ENCODE data around the gene TRIM17.

TRIM17 gene

DNA sequence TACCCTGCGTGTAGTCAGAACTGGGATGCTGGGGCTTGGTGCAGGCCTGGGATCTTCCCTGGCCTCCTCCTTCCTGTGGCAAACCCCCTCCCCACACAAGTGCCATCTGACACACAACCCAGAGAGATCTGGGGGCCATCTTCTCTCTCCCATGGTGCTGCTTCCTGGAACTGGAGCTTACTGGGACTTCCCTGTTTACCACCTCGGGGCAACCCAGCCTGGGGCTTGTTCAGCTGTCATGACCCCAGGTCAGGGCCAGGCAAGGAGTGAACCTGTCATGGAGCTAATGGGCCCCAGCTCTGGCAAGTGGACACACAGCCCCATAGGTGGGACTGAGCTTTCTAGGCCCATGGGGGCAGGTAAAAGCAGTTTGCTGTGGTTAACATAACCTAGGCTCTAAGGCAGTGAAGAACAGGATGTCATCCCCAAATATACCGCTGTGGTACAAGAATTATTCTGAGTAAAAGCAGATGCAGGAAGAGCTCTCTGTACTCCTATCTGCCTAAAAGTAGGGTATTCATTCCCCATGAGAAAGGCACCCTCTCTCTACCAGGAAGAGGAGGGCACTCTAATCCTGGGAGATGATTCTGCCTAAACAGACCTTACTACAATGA is 12.4 kb downstream of the TRIM17 start:
- in situ Hi-C loops (cut with HindIII; ENCODE audit: low sequenced_read_pairs), result no loop called here

DNA sequence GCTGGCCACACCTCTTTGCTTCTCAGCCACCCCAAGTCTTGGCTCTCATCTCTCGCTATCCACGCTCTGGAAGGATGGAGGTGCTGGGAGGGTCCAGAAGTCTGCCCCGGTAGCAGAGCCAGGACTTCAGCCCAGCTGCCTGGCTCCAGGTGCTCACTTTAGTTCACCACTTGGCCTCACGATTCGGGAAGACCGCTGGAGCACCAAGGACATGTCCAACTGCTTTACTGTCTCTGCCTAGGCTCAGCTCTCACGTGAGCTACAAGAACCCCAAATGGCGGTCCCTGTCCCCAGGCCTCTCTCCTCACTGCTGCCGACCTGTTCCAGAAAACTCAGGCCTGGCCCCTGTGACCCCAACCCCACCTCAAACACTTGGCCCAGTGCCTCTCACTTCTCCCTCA is 13.4 kb downstream of the TRIM17 start:
- in situ Hi-C loops (cut with HindIII; ENCODE audit: low sequenced_read_pairs), result no loop called here

DNA sequence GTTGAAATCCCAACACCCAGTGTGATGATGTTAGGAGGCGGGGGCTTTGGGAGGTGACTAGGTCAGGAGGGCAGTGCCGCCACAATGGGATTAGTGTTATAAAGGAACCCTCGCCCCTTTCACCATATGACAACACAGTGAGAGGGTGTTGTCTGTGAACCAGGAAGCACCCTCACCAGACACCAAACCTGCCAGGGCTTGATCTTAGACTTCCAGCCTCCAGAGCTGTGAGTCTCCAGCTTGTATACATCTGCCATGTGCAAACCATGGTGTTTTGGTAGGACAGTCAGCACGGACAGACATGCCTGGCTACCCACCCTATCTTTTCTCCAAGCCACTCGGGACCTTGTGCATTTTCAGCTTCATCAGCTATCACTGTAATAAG is 14.0 kb downstream of the TRIM17 start:
- in situ Hi-C loops (cut with HindIII; ENCODE audit: low sequenced_read_pairs), result no loop called here

DNA sequence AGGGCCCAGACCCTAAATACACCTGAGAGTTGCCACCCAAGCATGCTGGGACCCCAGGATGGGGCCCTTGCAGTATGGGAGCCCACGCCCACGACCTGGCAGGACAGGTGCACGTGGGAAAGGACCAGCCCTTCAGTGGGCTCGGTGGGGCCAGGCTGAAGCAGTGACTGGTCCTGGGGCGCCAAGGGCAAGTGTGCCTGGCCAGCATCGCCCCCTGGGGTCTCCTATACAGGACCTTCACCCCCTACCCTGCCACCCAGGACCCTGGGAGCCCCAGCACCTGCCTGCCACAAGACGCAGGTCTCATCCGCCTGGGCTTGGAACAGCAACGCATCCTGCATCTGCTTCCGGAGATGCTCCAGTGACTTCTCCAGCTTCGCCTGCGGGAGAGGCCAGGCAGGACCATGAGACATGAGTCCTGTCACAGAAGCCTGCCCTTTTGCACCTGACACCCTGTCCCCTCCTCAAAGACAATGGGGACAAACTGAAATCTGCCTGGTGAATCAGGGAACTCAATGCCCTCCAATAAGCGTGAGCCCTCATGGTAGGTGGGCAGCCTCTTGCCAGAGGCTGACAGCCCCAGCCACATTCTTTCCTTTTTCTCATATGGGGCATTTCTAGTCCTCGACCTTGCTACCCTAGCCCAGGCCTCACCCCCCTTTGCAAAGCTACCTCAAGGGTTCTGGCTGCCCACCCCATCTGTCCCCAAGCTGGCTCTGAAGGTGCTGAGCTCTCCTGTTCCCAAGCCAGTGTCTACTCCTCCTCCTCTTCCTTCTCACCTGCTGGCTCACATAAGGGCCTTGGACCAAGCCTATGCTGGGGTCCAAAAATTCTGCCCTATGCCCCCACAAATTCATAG is 14.7 kb downstream of the TRIM17 start:
- in situ Hi-C loops (cut with HindIII; ENCODE audit: low sequenced_read_pairs), result no loop called here

DNA sequence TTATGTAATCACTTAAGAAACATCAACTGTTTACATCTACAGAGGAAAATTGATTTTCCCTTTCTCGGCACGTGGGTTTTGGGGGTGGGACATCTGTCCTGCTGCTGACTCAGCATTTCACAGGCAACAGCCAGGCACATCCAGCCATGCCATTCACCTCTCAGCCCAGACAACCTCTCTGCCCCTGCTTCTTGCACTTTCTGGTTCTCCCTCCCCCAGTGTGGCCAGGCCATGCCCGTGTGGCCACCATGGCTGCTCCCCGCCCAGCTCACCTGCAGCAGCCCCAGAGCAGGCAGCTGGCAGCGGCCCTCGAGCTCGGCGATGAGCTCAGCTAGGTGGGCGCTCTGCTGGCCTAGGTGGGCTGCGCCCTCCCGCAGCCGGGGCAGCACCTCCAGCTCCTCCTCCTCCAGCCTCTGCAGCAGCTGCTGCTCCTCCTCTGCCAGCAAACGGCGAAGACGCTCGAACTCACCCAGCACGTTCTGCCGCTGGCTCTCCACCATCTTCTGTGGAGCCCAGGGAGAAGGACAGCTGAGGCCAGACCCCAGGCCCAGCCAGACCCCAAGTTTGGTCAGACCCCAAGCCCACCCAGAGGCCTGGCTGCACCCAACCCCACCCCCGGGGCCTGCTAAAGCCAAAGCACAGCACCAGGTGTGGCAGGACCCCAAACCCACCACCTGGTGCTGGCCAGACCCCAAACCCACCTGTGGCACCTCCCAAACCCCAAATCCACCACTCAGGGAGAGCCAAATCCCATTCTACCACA is 15.8 kb downstream of the TRIM17 start:
- in situ Hi-C loops (cut with HindIII; ENCODE audit: low sequenced_read_pairs), result no loop called here

DNA sequence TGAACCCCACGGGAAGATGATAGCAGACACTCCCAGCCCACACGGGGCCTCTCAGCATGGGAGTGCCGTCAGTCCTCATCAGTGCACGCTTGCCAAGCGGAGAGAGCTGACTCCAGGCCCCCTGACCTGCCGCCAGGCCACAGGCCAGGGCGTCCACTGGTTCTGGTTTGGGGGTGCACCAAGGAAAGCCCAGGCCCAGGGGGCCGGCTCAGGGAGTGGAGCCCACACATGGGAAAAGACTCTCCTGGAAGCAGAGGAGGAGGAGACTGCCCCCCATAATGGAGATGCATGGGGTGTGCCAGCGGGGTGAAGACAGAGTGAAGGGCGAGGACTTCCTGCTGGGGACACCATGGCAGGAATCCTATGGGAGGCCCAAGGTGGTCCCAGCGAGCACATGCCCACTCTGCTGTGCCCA is 16.4 kb downstream of the TRIM17 start:
- in situ Hi-C loops (cut with HindIII; ENCODE audit: low sequenced_read_pairs), result no loop called here

DNA sequence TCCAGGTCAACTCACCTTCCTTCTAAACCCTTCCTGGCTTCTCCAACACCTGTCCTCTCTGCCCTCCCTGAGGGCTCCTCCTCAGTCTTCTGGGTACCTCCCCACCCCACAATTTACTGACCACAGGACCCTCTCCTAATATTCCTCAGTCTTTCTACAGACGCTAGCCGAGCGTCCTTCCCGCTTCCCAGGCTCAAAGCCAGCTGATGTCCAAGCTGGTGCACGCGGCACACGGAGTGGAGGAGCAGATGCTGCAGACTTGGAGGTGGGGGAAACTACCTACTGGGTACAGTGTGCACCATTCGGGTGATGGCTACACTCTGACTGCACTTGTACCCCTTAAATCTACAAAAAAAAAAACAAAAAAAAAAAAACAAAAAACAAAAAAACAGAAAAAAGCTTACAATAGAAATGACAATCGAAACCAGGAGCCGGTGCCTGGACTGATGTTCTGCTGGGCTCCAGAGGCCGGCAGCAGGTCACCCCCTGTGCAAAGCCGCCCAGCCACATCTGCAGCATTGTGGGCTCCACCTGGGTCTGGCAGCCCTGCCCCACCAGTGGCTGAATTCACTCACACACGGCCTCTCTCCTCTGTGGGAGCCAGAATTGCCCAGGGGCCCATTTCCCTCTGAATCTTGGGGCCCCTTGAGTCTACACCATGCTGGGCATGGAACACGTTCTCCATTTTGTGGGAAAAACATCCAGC is 17.0 kb downstream of the TRIM17 start:
- in situ Hi-C loops (cut with HindIII; ENCODE audit: low sequenced_read_pairs), result no loop called here

DNA sequence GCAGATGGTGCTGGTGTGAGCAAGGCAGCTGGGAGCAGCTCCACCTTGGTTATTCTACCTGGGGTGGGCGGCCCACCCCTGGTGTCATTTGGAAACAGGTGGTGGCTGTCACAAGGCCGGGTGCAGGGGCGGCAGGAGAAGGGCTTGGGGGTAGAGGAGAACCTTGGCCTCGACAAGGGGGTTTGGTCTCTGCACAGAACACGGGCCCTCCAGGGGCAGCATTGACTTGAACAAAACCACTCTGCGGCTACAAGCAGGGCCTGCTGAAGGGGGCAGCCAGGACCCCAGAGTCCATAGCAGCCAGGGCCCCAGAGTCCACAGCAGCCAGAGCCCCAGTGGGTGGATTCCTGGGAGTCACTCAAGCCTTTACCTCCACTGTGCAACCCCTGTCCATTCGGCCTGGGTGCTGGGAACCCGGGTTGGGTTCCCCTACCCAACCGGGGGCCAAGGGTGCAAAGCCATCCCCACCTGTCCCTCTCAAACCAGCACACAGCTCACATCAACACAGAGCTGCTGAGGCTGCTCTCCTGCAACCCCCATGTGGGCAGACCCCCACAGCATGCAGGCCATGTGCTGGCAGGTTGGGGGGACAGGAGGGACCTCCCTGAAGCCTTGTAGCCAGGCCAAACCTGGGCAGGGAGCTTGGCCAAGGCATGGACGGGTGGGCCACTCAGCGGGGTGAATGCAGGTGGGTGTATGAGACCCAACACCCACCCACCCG is 17.8 kb downstream of the TRIM17 start:
- in situ Hi-C loops (cut with HindIII; ENCODE audit: low sequenced_read_pairs), result no loop called here

DNA sequence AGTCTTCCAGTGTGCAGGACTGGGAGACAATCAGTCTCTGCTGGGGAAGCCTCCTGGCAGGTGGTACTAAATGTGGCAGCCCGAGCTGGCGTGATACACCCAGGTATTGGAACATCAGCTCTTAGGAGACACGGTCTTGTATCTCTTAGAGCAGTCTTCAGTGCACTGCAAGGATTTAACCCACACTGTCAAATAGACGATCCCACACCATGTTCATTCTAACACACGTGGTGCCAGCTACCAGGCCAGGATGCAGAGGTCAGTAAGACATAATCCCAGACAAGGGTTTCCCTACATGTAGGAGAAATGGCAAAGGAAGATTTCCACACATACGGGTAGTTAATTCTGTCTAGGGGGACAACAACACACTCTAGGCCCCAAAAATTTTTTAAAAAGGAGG is 18.7 kb downstream of the TRIM17 start:
- in situ Hi-C loops (cut with HindIII; ENCODE audit: low sequenced_read_pairs), result no loop called here

DNA sequence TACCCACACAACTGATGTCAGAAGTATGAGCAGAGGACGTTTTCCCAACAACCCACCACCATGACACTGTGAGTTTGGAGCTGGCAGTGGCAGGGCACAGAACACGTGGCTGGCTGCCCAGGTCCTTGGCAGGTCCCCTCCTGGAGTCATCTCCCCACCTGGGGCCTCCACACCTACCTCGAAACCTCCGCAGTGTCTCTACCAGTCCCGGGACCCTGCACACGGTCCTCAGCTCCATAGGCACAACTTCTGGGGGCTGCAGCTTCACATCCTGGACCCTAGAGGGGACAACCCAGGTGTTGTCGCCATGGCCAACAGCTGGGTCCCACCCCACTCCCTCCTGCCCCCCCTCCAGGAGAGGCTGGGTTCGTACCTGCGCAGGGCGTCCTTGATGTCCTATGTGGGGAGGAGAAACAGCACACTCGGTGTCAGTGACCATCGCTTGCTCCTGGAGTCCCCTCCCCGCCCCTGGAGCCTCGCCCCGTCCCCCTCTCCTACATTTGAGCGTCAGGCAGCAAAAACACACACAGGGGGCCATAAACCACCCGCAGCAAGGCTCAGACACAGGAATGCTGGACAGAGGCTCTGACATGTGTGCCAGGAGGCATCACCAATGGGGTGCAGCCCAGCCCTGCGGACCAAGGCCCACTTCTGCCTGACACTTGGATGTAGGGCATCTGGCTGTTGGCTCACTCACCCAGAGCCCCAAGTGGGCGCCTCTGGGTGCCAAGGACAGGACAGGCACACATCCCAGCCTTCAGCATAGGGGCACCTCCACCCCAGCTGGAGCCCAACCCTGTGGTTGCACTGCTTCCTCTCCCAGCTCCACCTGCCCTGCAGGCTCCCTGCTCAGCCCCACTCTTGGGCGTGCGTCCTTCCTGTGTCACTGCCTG is 19.6 kb downstream of the TRIM17 start:
- in situ Hi-C loops (cut with HindIII; ENCODE audit: low sequenced_read_pairs), result no loop called here

DNA sequence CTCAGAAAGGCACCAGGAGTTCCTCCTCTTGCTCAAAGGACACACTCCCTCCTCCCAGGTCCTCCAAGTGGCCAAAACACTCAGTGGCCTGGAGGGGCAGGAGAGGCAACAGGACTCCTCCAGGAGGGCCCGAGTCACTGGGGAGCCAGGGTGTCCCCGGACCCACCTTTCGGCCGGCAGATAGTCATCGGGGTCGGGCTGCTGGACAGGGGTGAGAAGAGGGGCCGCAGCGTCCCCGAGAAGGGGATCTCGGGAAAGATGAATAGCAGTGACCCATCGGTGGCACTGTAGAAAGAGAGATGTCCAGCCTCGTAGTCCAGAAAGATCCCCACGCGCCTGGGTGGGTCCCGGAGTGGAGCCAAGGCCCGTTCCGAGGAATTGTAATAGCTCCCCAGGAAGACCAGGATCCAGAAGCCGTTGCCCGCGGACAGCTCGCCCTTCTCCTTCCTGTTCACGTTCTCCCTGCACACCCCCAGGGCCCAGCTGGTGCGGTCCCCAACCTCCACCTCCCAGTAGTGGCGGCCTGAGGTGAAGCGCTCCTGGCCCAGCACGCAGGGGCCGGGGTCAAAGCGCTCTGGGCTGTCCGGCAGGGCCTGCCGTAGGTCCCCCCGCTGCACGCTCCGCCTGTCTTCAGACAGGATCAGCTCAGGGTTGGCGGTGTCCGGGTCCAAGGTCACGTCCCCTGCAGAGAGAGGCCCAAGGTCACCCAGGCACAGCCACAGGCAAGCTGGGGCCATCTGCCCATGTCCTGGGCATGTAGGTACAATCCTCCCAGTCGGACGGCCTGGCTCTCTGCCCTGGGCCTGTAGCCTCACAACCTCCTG is 21.9 kb downstream of the TRIM17 start:
- in situ Hi-C loops (cut with HindIII; ENCODE audit: low sequenced_read_pairs), result loop anchor here (5.0 kb wide), 1 partner anchor 53 kb away; no protein-coding TSS in a partner anchor

DNA sequence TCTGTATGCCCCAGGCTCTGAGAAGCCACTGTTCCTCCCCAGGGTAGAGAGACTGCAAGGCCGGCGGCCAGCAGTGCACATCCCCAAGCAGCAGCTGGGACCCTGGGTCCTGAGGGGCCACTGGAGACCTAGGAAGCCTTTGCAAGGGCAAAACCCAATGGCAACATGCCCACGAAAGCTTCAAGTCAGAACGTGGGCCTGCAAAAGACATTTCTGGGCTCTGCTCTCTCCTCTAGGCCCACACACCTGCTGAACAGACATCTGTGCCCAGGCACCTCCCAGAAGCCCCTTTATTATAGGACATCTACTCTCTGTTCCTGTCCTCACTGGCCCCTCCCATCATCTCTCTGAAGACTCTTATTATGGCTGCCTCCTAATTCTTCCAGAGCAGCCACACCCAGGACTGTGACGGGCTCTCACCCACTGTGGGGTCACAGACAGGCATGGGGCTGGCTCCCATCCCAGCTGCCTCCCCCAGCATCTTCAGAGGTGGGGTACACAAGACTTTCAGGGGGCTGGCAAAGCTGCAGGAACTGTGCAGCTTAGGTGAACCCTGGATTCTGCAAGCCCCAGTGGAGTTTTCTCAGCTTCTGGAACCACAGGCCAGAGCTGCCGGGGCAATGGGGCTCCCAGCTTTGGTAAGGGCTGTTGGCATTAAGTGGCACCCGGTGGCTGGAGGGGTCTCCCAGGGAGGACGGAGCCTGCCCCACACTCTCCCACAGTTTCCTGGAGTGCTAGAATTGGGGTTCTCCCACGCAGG is 22.7 kb downstream of the TRIM17 start:
- in situ Hi-C loops (cut with HindIII; ENCODE audit: low sequenced_read_pairs), result loop anchor here (5.0 kb wide), 1 partner anchor 53 kb away; no protein-coding TSS in a partner anchor

DNA sequence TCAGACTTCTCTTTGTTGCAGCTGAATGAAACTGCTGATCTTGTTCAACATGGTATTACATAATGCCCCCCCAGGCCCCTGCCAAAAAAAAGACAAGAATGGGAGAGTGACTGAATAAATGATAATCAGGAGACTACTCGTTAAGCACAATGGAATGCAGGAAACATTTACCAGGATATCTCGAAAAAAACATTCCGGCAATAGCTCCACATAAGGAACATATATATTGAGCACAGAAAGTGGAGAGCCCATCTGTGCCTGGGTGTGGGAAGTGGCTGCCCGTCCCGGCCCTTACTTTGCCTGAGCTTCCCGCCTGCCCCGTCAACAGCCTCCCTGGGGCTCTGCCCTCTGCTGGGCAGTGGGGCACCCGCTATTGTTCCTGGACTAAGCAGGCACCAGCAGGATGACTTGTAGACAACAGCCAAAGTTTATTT is 23.4 kb downstream of the TRIM17 start:
- in situ Hi-C loops (cut with HindIII; ENCODE audit: low sequenced_read_pairs), result loop anchor here (5.0 kb wide), 1 partner anchor 54 kb away; no protein-coding TSS in a partner anchor

DNA sequence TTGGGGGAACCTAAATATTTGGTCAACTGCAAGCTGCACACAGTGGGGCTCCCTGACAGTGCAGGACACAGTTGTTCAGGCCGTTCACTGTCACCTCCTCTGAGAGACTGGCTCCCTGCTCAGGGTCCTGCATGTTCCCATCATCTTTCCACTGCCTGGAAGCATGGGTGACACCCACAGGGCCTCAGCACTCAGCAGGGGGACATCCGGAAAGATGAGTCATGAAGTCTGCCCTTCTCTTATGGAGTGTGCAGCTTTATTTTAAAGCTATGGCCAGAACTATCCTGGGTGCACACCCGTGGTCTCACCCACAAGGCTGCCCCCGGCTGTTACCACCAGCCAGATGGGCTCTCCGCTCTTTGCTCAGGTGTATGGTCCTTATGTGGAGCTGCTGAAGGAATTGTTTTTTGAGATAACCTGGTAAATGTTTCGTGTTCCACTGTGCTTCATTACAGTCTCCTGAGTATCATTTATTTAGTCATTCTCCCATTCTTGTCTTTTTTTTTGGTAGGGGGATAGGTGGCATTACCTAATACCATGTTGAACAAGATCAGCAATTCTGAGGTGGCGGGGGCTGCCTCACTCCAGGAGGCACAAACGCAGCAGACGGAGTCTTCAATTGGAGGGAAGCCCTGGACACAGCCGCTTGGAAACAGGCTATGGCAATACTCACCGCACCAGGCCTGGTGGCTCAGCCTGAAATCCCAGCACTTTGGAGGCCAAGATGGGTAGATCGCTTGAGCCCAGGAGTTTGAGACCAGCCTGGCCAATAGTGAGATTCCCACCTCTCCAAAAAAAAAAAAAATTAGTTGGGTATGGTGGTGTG is 24.3 kb downstream of the TRIM17 start:
- in situ Hi-C loops (cut with HindIII; ENCODE audit: low sequenced_read_pairs), result loop anchor here (5.0 kb wide), 1 partner anchor 55 kb away; no protein-coding TSS in a partner anchor

DNA sequence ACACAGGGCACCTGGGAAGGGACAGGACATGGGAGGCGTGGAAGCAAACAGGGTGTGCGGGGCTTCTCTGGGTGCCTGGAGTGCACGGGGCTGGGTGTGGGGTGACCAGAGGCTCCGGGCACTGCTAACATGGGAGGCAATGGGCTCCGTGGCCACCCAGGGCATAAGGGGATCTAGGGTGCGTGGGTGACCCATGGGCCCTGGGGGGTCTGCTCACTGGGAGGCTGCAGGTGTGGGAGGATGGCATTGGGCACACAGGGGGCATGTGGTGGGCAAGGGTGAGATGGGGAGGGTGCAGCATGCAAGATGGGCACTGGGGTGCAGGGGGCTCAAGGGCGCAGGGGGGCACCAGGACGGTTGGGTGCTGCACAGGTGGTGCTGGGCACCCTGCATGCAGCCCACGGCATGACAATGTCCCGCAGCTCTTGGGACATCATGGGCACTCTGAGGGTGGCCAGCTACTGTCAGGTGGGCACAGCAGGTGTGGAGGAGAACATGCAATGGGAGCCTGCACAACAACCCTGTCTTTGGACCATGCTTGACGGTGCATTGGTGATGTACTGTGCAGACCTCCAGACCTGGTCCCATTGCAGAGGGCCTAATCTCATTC is 25.1 kb downstream of the TRIM17 start:
- in situ Hi-C loops (cut with HindIII; ENCODE audit: low sequenced_read_pairs), result loop anchor here (5.0 kb wide), 1 partner anchor 56 kb away; no protein-coding TSS in a partner anchor

DNA sequence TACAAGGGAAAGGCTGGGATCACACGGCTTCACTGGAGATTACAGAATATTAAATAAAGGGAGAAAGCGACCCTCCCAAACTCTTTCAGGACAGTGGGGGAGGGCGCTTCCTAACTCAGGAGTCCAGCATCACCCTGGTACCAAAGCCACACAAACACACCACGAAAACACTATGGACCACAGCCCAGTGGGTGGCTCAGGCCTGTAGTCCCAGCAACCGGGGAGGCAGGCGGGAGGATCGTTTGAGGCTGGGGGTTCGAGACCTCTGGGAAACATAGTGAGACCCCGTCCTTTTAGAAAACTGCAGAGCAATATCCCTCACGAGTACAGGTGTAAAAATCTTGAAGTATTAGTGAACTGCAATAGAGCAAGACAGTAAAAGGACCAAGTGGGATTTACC is 26.0 kb downstream of the TRIM17 start:
- in situ Hi-C loops (cut with HindIII; ENCODE audit: low sequenced_read_pairs), result loop anchor here (5.0 kb wide), 1 partner anchor 57 kb away; no protein-coding TSS in a partner anchor

Measured in endothelial cell of hepatic sinusoid (primary cell).